Retinal pigment epithelial cell (primary cell): ENCODE data around the gene PDZD8.
"Not testable (repeated sequence)": the region's sequence is repeated elsewhere in the genome, so short reads cannot be mapped to it uniquely, and the experiment has no call there.

Experiments
- DNase-seq: peaks from one replicate; pipeline ENCODE4 v3.0.0-alpha.2; 2010; ENCODE audit warnings: low read depth
- H3K4me3 ChIP-seq: 2 replicates; pipeline ENCODE4 v1.5.1; 2011; ENCODE audit warnings: mild to moderate bottlenecking, low read length, control low read depth, moderate library complexity
- CTCF ChIP-seq: conservative IDR thresholded peaks from 2 replicates; pipeline ENCODE4 v1.5.1; 2011; ENCODE audit warnings: low read depth, low read length, control low read depth, inconsistent platforms

PDZD8 gene

GRCh38 chr10:117316701-117317100, 58.5 kb downstream of the PDZD8 start:
- H3K4me3 ChIP-seq: no peak overlapping the region
- TF ChIP-seq CTCF: no peak
- no peak for DNase-seq

GRCh38 chr10:117313641-117314040, 61.6 kb downstream of the PDZD8 start:
- DNase-seq: no peak
- no peak overlapping the region for H3K4me3 ChIP-seq
- TF ChIP-seq CTCF: no peak

GRCh38 chr10:117312430-117312829, 62.8 kb downstream of the PDZD8 start:
- H3K4me3 ChIP-seq: no peak overlapping the region
- DNase-seq: no peak
- TF ChIP-seq CTCF: no peak

- no peak for DNase-seq
- H3K4me3 ChIP-seq: no peak overlapping the region
- TF ChIP-seq CTCF: no peak
These were observed 64.0 kb downstream of the PDZD8 start for GRCh38 chr10:117311261-117311660.

- TF ChIP-seq CTCF: no peak
- DNase-seq: no peak
- H3K4me3 ChIP-seq: no peak overlapping the region
These were observed 68.6 kb downstream of the PDZD8 start for GRCh38 chr10:117306674-117307073.

- H3K4me3 ChIP-seq, DNase-seq: not testable (repeated sequence)
These were observed 71.8 kb downstream of the PDZD8 start for GRCh38 chr10:117303451-117303850.

GRCh38 chr10:117300671-117301070, 74.6 kb downstream of the PDZD8 start:
- no peak for TF ChIP-seq CTCF
- no peak overlapping the region for H3K4me3 ChIP-seq
- no peak for DNase-seq

- TF ChIP-seq CTCF: no peak
- DNase-seq: no peak
- H3K4me3 ChIP-seq: no peak overlapping the region
These were observed 75.8 kb downstream of the PDZD8 start for GRCh38 chr10:117299435-117299834.
